GM12878 (cell line): Measurements from ENCODE around the gene MYO1D. TPM values are rescaled to one million over a fixed set of nuclear protein-coding genes. Genes with fewer than 3 reads are reported as not detected.

ENCODE experiments used
- ATAC-seq: fragments of 200-7000 bp; cut with Tn5 transposase; 3 replicates; pipeline ENCODE4 v1.9.1; 2020; ENCODE audit warnings: mild to moderate bottlenecking, moderate library complexity
- BruUV-seq: library from RNA; stranded (reverse); fragments of 400-500 nt; replicated peaks from 2 replicates; lab custom pipeline; 2021; lab: Mats Ljungman, UMichigan
- CTCF ChIA-PET: fragments of 300-600 bp; sonication (Branson Sonifier 250); formaldehyde crosslinking; extraction: SDS; loops from one replicate; lab custom pipeline; 2021; ENCODE audit warnings: inconsistent platforms; lab: Yijun Ruan, JAX
- POLR2A ChIA-PET: fragments of 350-600 bp; formaldehyde crosslinking; extraction: SDS; loops from one replicate; lab custom pipeline; 2021; ENCODE audit warnings: inconsistent platforms; lab: Charles Lee
- RAD21 ChIA-PET: fragments of 300-600 bp; sonication (Branson Sonifier 250); formaldehyde crosslinking; loops from one replicate; lab custom pipeline; 2023; ENCODE audit warnings: antibody characterized with exemption; ENCODE audit not compliant: unreplicated experiment; lab: Charles Lee
- SMC1A ChIA-PET: fragments of 300-600 bp; sonication (Branson Sonifier 250); formaldehyde crosslinking; loops from one replicate; lab custom pipeline; 2023; ENCODE audit not compliant: unreplicated experiment, uncharacterized antibody; lab: Charles Lee
- DNase-seq: peaks from one replicate; pipeline ENCODE4 v3.0.0-alpha.2; 2011; ENCODE audit warnings: low read depth, low spot score
- FAIRE-seq: peaks from 3 replicates; lab custom pipeline; 2011; peaks lifted over from hg19 to GRCh38; lab: Jason Lieb, UNC
- H2AFZ ChIP-seq: 2 replicates; pipeline ENCODE4 v1.6.0; 2011; ENCODE audit warnings: low read depth, low read length, control low read depth; ENCODE audit not compliant: control insufficient read depth
- H3K27ac ChIP-seq: 2 replicates; pipeline ENCODE4 v1.5.1; 2011; ENCODE audit warnings: control low read depth; ENCODE audit not compliant: control insufficient read depth, insufficient read depth
- H3K27me3 ChIP-seq, 2 experiments: replicated peaks in 1 of 2; 2 replicates each; pipeline versions ENCODE4 v1.6.0 to v1.6.1; 2011; ENCODE audit warnings: low read length in 1 of 2; ENCODE audit not compliant: control insufficient read depth in 2 of 2, insufficient read depth in 2 of 2
- H3K36me3 ChIP-seq, 2 experiments: 2 replicates each; pipeline ENCODE4 v1.5.1; 2011; ENCODE audit warnings: low read length in 1 of 2; ENCODE audit not compliant: control insufficient read depth in 2 of 2, insufficient read depth in 2 of 2
- H3K4me1 ChIP-seq: 2 replicates; pipeline ENCODE4 v1.6.1; 2011; ENCODE audit warnings: mild to moderate bottlenecking, low read length, moderate library complexity, mixed read lengths; ENCODE audit not compliant: control insufficient read depth, insufficient read depth
- H3K4me2 ChIP-seq: 2 replicates; pipeline ENCODE4 v1.6.0; 2011; ENCODE audit warnings: control low read depth; ENCODE audit not compliant: control insufficient read depth, insufficient read depth
- H3K4me3 ChIP-seq: fragments of 200-600 bp; sonication (generic); 2 replicates; pipeline ENCODE4 v1.5.1; 2016
- H3K79me2 ChIP-seq: 2 replicates; pipeline ENCODE4 v1.6.0; 2011; ENCODE audit warnings: low read length; ENCODE audit not compliant: control insufficient read depth, insufficient read depth
- H3K9ac ChIP-seq: 2 replicates; pipeline ENCODE4 v1.8.0; 2011; ENCODE audit warnings: low read length, control low read depth, mixed read lengths; ENCODE audit not compliant: control insufficient read depth, insufficient read depth
- H3K9me3 ChIP-seq: replicated peaks from 3 replicates; pipeline ENCODE4 v1.5.1; 2011; ENCODE audit warnings: mild to moderate bottlenecking, low read length; ENCODE audit not compliant: control insufficient read depth, insufficient read depth
- H4K20me1 ChIP-seq: 2 replicates; pipeline ENCODE4 v1.6.0; 2011; ENCODE audit not compliant: control insufficient read depth, insufficient read depth
- CTCF ChIP-seq, 3 experiments: IDR thresholded peaks in 2 of 3; conservative IDR thresholded peaks in 1 of 3; 2 replicates each; pipeline ENCODE4 v1.5.1; 2011; ENCODE audit warnings: low read depth in 3 of 3, low read length in 3 of 3, mild to moderate bottlenecking in 3 of 3, control low read depth in 2 of 3, moderate library complexity in 2 of 3, inconsistent platforms in 1 of 3, mixed read lengths in 1 of 3; ENCODE audit not compliant: control insufficient read depth in 2 of 3, insufficient read depth in 1 of 3; ENCODE audit errors: extremely low read depth in 1 of 3
- GATAD2B ChIP-seq: fragments of 450-650 bp; conservative IDR thresholded peaks from 2 replicates; pipeline ENCODE4 v1.6.1; 2017; ENCODE audit warnings: low read depth, mild to moderate bottlenecking, moderate library complexity
- HCFC1 ChIP-seq: fragments of 150-350 bp; IDR thresholded peaks from 2 replicates; pipeline ENCODE4 v1.6.1; 2014; ENCODE audit warnings: low read length
- MEF2B ChIP-seq: fragments of 450-650 bp; IDR thresholded peaks from 2 replicates; pipeline ENCODE4 v1.6.1; 2018; ENCODE audit warnings: mild to moderate bottlenecking, moderate library complexity; ENCODE audit not compliant: partially characterized antibody, poor library complexity, severe bottlenecking
- NBN ChIP-seq: fragments of 450-650 bp; IDR thresholded peaks from 2 replicates; pipeline ENCODE4 v1.6.1; 2016
- RELB ChIP-seq: fragments of 450-650 bp; IDR thresholded peaks from 2 replicates; pipeline ENCODE4 v1.6.1; 2017; ENCODE audit warnings: low read depth, mild to moderate bottlenecking, moderate library complexity
- ZBTB11 ChIP-seq: fragments of 450-650 bp; formaldehyde crosslinking; IDR thresholded peaks from 2 replicates; pipeline ENCODE4 v1.5.0; 2022; ENCODE audit warnings: mild to moderate bottlenecking, missing genetic modification characterization
- ZBTB4 ChIP-seq: fragments of 450-650 bp; formaldehyde crosslinking; IDR thresholded peaks from 2 replicates; pipeline ENCODE4 v1.4.0; 2022; ENCODE audit warnings: mild to moderate bottlenecking, moderate library complexity
- ZNF217 ChIP-seq: fragments of 450-650 bp; IDR thresholded peaks from 2 replicates; pipeline ENCODE4 v1.6.1; 2017; ENCODE audit warnings: antibody characterized with exemption, mild to moderate bottlenecking
- WGBS: methylation state at CpG from one replicate; pipeline ENCODE4 v1.1.6; 2016; ENCODE audit warnings: low lambda C conversion rate; ENCODE audit not compliant: insufficient replicate concordance, insufficient coverage; ENCODE audit errors: missing lambda C conversion rate; 5-methylcytosine and 5-hydroxymethylcytosine counted together
- in situ Hi-C: fragments of 300-500 bp; cut with MboI; formaldehyde crosslinking; loops from 9 replicates; pipeline ENCODE4 v1.14.3; 2018; ENCODE audit warnings: mixed read lengths
- intact Hi-C: fragments of 100-400 bp; cut with micrococcal nuclease; formaldehyde crosslinking; loops from one replicate; pipeline ENCODE4 v1.14.2; 2022; ENCODE audit not compliant: unreplicated experiment
- polyA plus RNA-seq, 11 experiments: library from polyadenylated mRNA; depleted of rRNA in 4 of 11; unstranded in 6 of 11; stranded (reverse) in 5 of 11; fragments of >200 nt; fragmentation: Nextera tagmentation in 4 of 11; fragmentation: Illumina TruSeq in 1 of 11; extraction: Ambion mirVana in 4 of 11; extraction: Trizol in 1 of 11; gene quantifications; 1 replicate in 1 of 11; 2 replicates in 10 of 11; pipeline versions ENCODE4 v1.2.1 to v1.2.3, GENCODE V29; 2011 to 2016; ENCODE audit warnings: inconsistent platforms in 2 of 11, missing spikeins in 2 of 11, low read depth in 1 of 11
- total RNA-seq, 4 experiments: library from RNA; depleted of rRNA in 3 of 4; stranded (reverse); fragments of >200 nt in 3 of 4; fragmentation: Illumina TruSeq in 1 of 4; extraction: Trizol in 1 of 4; gene quantifications; 2 replicates each; pipeline versions ENCODE4 v1.2.1 to v1.2.3, GENCODE V29; 2013 to 2021

The MYO1D gene
- total and polyA plus RNA-seq, 10 of the 15 experiments (the other 5 are each of a cell fraction or from before 2014, with no cell fraction given) = 1.8 to 37.7 (median 25.4) TPM

- H2AFZ ChIP-seq = no peak overlapping the region
- no peak overlapping the region for H3K4me2 ChIP-seq
- H3K9ac ChIP-seq = no peak overlapping the region
- intact Hi-C loops = no loop called here
- in situ Hi-C loops = no loop called here
- no peaks in the 10 kb centered on the region for H3K27me3 ChIP-seq
- H3K36me3 ChIP-seq = no peaks in the 10 kb centered on the region
- RAD21 ChIA-PET = interaction anchor here (1.0 to 1.6 kb wide), 3 partner anchors 16 to 56 kb away, joined by 3 to 5 read pairs (median 4); no protein-coding TSS in a partner anchor
- CTCF ChIA-PET = interaction anchor here (1.2 to 2.5 kb wide), 5 partner anchors 20 to 82 kb away, joined by 3 to 11 read pairs (median 4); no protein-coding TSS in a partner anchor
- TF ChIP-seq ZBTB11 (CRISPR knock-in tag) (no peak), ZBTB4 (CRISPR knock-in tag) (no peak), MEF2B (no peak), GATAD2B (no peak), ZNF217 (no peak), HCFC1 (no peak), RELB (no peak), CTCF (IDR thresholded peaks at IDR 0.05 in 2 of 3, conservative IDR thresholded peaks at IDR 0.05 in 1 of 3; ENCODE audit: control insufficient read depth in 2 of 3, extremely low read depth in 1 of 3, insufficient read depth in 1 of 3, low read depth in 3 of 3, low read length in 3 of 3) (0 out of 6 replicates have a peak, but pooled peaks of 1 of the 3 experiments have one; percentile 10), NBN (no peak)
- no peaks in the 10 kb centered on the region for H3K9me3 ChIP-seq
- H3K79me2 ChIP-seq = no peaks in the 10 kb centered on the region; the same call in 1 of the 2 replicates
- DNase-seq = no peak
- no peaks in the 10 kb centered on the region for H4K20me1 ChIP-seq
- SMC1A ChIA-PET = interaction anchor here (1.1 to 12.8 kb wide), 8 partner anchors 12 to 72 kb away, joined by 3 to 127 read pairs (median 6); partner anchors contain the start of gene MYO1D
- FAIRE-seq = no peak
- H3K27ac ChIP-seq = no peak overlapping the region
- no TSS peak for BruUV-seq
- H3K4me1 ChIP-seq = no peaks in the 10 kb centered on the region
- 77% methylated on average over 5 of the region's 5 CpGs for whole genome bisulfite sequencing
- POLR2A ChIA-PET = interaction anchor here (1.0 kb wide), 1 partner anchor 22 kb away, joined by 3 read pairs; the partner anchor contains the start of gene MYO1D
- ATAC-seq = no peak
- H3K4me3 ChIP-seq = no peak overlapping the region
Observed at GRCh38 chr17:32854832-32855389, 22.0 kb downstream of the MYO1D start.
